NCI-H2107 (cell line): ENCODE measurements around the gene SOD3.

Experiments
- DNase-seq: peaks from one replicate; lab custom pipeline; 2025; lab: John Stamatoyannopoulos, UW

Gene SOD3

DNA sequence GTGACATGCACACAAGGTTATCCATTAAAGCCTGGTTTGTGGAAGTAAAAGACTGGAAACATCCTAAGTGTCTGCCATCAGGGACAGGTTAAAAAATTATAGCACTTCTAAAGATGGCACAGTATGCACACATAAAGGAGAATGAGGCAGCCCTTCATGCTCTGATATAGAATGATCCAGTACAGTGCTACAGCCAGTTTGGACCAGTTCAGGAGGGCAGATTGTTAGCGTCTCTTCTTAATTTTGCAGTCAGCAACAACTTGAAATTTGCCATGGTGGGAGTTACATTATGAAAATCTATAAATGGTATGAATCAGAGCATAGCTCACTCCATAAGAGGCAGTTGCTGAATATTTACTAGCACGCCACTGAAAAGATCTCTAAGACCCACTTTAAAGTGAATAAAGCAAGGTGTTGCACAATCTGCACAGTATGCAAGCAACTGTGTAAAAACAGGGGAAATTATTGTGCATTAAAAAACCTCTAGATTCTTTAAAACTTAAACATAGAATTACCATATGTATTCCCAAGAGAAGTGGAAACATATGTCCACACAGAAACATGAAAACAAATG lies 20.3 kb upstream of the SOD3 start:
- DNase-seq: no peak

DNA sequence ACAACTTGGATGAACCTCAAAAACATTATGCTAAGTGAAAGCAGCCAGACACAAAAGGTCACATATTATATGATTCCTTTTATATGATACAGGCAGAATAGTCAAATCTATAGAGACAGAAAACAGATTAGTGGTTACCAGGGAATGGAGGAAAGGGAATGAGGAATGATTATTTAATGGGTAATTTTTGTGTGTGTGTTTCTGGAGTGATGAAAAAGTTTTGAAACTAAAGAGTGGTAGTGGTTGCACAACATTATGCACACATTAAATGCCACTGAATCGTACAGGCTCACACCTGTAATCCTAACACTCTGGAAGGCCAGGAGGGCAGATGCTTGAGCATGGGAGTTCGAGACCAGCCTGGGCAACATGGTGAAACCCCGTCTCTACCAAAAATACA lies 19.6 kb upstream of the SOD3 start:
- DNase-seq: no peak

DNA sequence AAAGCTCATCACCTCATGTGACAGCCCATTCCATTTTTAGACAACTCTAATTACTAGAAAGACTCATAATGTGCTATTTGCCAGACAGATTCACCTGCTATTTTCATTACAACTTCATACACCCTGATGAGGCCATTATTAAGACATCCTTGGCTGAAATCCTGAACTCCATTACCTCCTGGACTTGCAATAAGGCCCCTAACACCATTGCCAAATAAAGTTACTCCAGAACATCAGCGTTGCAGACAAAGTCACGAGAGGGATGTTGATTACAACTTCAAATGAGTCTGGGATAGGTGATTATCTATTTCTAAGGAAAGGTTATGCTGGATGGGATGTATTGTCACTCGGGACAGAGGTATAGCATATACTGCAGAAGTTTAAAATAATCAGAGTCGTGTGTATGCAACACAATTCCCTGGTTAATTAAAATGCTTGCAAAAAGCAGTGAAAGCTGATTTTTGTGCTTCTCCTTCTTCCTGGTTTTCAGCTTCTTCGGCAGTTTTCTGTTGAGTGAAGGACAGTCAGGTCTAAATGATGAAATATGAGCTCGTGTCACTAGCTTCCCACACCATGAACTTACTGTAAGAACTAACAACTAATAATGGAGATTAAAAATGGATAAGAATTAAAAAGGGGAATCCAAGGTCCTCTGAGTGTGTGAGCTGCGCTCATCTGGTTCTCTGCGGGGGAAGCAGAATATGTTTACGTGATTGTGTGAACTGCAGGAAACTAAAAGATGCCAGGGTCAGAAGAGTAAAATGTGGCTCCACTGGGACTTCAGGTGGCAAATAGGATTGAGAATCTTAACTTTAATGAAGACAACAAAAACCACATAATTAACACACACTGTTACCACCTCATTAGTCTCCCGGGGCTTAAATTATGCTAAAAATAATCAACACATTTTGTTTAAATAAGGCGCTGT lies 17.6 kb upstream of the SOD3 start:
- DNase-seq: no peak

DNA sequence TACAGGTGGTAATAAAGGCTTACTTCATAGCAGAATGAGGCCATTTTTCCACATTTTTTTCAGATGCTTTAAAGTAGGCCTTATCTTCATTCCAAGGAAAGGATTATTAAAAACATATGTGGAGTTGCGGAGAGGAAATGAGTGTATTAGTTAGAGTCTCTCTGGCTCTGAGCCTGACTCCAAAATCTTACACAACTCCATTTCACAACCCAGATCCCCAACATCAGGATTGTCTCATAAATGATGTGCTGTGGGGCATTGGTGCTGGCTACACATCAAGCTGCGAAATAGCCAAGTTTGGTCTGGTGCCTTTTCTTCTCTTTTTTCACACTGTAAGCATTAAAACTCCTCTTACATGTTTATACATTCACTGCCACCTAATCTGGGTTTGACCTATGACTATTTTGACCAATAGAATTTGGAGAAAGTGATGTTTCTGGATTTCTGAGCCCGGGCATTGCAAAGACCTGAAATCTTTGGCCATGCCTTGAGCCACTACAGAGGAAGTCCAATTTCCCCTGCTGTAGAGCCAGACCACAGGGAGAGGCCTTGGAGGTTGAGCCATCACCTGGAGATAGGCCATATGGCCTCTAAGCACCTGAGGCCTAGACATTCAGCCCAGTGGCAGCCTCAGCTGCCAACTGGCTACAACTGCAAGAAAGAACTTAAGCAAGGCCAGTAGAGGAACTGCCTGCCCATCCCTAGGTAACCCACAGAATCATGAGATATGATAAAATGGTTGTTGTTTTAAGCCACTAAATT lies 16.7 kb upstream of the SOD3 start:
- DNase-seq: no peak

DNA sequence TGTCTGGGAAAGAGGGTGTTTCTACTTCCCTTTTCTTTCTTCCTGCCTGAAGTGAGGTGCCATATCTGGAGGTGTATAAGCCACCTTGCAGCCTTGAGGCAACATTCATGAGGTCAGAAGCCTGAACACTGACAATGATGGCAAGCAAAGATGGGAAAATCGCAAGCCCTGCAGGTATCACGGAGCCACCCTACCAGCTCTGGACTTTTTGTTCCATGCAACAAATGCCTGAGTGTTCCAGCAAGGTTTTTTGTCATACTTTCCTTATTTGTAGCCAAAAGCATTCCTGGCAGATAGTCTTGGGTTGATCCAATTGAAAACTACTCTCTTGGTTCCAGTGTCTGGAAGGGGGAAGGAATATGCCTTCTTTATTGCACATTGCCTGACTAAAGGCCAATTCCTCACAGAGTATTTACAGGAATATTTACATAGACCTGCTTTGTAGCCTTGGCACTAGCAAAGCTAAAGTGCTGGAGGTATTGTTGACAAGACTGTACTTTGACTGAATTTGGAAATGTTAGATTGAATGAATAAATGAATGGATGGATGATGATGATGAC lies 14.4 kb upstream of the SOD3 start:
- no peak for DNase-seq

DNA sequence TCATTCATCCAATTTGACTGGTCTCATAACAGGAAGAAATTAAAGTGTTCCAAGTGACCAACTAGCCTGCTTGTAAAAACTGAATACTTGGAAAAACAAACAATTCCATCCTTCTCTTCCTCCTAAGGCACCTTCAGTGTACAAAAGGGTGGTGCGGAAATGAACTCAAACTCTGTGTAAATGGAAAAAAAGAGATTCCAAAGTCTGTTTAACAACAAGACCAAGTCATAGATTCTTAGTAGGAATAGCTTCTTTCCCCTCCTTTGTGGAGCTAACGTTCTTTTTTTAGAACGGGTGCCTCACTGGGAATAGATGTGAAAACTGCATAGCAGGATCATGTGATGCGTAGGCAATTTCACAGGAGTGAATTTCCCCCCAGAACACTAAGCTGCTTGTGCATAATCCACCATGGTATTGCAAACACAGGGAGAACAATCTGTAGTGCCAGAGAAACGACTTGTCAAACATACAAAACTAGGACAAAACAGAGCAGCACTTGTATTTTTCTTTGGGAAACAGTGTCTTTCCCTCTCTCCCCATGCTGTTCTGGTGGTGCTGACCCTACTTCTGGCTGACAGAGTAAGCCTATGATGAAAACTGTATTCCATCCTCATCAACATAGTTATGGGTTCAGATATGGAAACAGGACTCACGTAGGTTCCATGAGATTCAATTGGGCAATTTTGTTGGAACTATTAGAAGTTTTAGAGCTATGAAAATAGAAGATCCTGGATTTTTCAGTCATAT lies 13.2 kb upstream of the SOD3 start:
- DNase-seq: no peak

DNA sequence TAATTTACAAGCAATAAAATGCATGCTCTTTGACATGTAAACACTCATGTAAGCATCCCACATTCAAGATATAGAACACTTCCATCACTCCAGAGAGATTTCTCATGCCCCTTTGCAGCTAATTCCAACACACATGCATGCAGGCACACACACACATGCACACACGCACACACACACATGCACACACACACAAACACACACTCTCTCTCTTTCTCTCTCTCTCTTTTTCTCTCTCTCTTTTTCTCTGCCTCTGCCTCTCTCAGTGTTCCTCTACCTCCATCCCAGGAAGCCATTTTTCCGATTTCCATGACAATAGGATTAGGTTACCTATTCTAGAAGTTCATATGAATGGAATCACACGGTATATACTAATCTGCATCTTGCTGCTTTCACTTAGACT lies 11.9 kb upstream of the SOD3 start:
- DNase-seq: no peak

DNA sequence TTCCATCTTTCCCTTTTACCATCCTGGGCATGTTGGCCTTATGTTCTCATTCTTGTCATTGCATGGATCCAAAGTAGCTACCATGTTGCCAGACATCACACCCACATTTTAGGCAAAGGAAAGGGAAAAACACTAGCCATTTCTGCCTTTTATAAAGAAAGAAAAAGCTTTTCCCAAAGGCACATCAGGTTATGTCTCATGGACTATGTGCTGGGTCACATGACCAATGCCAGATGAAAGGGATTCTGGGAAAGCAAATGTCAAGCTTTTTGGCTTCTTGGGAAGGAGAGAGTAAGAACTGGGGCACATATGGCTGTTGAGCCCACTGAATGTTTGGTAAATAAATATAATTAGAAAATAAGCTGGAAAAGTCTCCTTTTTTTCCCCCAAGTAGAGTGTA lies 4.3 kb upstream of the SOD3 start:
- DNase-seq: no peak

DNA sequence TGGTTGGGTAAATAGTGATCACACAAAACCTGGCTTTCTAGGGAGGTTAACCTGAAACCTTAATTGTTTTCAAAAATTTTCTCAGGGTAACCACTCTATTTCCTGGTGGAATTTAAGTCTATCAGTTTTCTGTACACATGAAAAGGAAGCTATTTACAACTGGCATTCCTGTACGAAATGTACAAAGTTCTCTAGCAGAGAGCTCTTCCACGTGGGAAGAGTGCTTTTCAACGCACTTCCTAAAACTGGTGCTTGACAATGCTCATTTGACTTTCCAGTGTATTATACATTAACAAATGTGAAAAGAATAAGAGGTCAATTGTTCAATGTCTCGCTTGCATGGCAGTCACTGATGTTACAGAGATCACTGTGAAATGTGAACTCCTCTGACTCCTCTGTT lies 2.8 kb upstream of the SOD3 start:
- no peak for DNase-seq

DNA sequence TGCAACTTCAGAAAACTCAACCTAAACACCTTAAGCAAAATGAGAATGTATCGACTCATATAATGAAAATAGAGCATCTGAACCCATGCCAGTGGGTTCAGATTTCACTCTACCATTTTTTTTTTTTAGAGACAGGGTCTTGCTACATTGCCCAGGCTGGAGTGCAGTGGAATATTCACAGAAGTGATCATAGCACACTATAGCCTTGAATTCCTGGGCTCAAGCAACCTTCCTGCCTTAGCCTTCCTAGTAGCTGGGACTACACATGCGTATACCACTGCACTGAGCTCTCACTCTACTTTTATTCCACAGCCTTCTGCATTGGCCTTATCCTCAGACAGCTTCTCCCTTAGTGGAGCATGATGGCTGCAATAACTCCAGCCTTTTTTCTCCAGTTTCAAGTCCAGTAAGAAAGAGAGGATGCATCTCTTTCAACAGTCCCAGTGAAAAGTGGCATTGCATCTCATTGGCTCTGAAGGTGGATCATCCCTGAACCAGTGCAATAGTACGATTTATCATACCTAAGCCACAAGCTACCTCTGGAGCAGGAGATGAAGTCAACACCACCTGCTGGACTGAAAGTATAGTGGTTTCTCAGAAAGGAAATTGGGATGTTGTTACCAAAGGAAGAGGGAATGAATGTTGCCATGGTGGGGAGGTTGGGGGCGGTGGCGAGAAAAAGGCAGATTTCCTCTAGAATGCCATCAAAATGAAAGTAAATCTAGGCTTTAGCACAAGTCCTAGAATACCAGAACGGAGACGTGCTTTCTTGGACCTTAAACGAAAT lies 2.0 kb upstream of the SOD3 start:
- DNase-seq: no peak

DNA sequence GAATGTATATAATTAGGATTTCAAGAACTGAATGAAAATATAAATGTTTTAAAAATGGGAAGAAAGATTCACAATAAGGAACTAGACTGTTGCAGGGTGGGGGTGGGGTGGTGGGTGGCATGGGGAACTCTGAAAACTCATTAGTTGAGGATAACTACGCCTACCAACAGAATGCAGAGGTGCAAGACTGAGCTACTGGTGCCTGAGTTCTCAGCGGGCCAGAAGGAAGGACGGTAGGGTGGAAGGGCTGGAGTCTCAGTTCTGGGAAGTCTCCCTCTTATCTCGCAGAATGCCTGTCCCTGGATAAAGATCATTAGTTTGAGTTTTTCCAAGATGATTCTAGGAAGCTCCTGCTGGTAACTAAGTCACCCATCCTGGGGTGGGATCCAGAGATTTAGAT lies 1.3 kb upstream of the SOD3 start:
- DNase-seq: no peak

DNA sequence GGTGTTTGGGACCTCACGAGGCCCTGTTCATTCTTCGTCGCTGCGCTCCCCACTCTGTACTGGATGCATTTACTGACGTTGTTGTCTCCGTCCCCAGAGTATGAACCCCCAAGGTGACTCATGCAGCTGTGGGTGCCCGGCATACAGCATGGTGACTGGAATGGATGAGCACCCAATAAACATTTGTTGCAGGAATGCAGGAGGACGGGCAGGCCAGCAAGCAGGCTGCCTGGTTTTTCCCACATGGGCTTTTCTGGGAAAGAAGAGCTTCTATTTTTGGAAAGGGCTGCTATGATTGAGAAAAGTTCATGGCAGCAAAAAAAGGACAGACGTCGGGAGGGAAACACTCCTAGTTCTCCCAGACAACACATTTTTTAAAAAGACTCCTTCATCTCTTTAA lies 893 bp upstream of the SOD3 start:
- DNase-seq: no peak

DNA sequence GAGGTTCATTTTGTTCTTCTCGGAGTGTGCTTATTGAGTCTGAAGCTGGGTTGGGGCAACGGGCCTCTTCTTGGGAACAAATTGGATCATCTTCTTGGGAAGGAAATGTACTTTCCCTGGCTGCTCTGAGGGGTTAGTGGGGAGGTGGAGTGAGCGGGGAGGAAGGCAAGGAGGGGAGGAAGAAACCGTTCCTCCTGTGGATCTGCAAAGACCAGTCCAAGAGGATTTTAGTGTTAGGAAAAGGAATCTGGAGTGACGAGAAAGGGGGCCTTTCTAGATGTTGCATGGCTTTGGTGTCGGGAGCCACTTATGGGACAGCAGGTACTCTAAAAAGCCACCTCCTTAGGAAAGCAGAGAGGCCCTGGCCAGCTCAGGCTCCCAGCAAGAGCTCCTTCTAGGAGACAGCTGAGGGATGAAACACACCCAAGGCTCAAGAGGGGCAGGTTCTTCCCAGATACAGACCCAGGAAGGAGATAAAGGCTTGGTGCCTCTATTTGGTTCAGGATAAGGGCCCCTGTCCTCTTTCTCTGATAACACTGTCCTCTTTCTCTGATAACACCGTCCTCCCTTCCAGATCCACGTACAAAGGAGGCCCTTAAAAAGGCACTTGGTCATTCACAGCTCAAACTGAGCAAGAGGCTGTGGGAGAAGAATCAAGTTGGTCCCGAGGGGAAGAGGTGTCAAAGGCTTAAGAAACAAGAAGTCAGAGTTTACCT lies 451 bp downstream of the SOD3 start:
- DNase-seq: no peak

DNA sequence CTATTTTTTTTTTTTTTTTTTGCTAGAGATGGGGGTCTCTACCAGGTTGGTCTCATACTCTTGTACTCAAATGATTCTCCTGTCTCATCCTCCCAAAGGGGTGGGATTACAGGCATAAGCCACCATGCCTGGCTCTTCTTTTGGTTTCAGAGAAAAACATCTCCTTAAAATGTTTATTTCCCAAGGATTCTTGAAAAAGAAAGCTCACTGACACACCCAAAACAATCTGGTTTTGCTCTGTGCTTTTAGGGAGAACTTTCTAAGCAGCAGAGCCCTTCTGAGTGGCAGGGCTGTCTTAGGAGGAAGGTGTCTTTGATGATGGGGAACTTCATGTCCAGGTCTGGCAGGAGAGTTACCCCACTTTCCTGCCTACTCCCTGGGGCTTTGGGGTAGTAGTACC lies 1.2 kb downstream of the SOD3 start:
- no peak for DNase-seq

DNA sequence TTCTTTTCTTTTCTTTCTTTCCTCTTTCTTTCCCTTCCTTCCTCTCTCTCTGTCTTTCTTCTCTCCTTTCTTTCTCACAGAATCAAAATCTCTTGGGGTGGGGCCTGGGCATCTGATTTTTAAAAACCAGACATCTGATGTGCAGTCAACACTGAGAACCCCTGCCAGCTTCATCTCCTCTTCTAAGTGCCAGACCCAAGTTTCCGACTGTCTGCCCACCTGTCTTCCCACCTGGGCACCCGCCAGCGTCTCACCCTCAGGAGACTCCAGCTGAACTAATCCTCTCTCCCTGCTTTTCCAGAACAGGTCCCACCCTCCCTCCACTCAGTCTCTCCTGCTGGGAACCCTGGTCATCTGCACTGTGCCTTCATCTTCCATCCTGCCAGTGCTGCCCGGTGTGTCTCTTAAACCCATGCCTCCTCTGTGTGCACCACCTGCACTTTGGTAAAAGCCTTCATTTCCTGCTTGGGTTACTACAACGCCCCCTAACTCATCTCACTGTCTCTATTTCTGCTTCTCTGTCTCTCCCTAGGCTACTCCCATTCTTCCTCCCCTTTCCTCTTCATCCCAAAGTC lies 2.8 kb downstream of the SOD3 start:
- DNase-seq: no peak

DNA sequence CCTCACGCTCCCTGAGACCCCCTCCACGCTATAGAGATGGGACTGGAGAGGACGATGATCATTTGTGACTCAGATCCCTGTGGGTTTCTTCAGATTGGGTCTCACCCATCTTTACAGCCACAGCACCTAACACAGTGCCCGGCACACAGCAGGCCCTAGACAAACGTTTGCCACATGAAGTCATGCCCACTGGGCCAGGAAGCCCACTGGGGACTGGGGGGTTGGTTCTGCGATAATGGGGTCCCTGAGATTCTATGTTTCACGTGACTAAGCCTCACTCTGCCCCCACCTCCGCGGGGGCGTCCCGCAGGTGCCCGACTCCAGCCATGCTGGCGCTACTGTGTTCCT lies 3.8 kb downstream of the SOD3 start:
- no peak for DNase-seq

DNA sequence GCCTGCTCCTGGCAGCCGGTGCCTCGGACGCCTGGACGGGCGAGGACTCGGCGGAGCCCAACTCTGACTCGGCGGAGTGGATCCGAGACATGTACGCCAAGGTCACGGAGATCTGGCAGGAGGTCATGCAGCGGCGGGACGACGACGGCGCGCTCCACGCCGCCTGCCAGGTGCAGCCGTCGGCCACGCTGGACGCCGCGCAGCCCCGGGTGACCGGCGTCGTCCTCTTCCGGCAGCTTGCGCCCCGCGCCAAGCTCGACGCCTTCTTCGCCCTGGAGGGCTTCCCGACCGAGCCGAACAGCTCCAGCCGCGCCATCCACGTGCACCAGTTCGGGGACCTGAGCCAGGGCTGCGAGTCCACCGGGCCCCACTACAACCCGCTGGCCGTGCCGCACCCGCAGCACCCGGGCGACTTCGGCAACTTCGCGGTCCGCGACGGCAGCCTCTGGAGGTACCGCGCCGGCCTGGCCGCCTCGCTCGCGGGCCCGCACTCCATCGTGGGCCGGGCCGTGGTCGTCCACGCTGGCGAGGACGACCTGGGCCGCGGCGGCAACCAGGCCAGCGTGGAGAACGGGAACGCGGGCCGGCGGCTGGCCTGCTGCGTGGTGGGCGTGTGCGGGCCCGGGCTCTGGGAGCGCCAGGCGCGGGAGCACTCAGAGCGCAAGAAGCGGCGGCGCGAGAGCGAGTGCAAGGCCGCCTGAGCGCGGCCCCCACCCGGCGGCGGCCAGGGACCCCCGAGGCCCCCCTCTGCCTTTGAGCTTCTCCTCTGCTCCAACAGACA lies 4.4 kb downstream of the SOD3 start:
- no peak for DNase-seq

DNA sequence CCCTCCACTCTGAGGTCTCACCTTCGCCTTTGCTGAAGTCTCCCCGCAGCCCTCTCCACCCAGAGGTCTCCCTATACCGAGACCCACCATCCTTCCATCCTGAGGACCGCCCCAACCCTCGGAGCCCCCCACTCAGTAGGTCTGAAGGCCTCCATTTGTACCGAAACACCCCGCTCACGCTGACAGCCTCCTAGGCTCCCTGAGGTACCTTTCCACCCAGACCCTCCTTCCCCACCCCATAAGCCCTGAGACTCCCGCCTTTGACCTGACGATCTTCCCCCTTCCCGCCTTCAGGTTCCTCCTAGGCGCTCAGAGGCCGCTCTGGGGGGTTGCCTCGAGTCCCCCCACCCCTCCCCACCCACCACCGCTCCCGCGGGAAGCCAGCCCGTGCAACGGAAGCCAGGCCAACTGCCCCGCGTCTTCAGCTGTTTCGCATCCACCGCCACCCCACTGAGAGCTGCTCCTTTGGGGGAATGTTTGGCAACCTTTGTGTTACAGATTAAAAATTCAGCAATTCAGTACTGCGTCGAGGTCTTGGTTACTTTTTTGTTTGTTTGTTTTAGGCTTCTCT lies 5.0 kb downstream of the SOD3 start:
- DNase-seq: no peak
